H1 (cell line): Measurements from ENCODE around the gene MXRA7. TPM values are rescaled to one million over a fixed set of nuclear protein-coding genes. Genes with fewer than 3 reads are reported as not detected.
A peak's percentile ranks its signal among the peaks of the same experiment; 100 is the strongest.

Experiments
- CTCF ChIA-PET: fragments of 300-600 bp; sonication (Branson Sonifier 250); formaldehyde crosslinking; loops from one replicate; lab custom pipeline; 2021; ENCODE audit not compliant: partially characterized antibody; lab: Charles Lee
- POLR2A ChIA-PET: fragments of 300-600 bp; sonication (Branson Sonifier 250); formaldehyde crosslinking; loops from one replicate; lab custom pipeline; 2021; ENCODE audit warnings: inconsistent platforms; ENCODE audit not compliant: partially characterized antibody; lab: Charles Lee
- DNase-seq, 2 experiments: peaks; one replicate each; pipeline versions ENCODE4 v3.0.0 to v3.0.0-alpha.2; 2010 to 2022; ENCODE audit warnings: low spot score in 2 of 2, low read depth in 1 of 2, mixed read lengths in 1 of 2
- FAIRE-seq: peaks from 2 replicates; lab custom pipeline; 2011; peaks lifted over from hg19 to GRCh38; lab: Jason Lieb, UNC
- H2AFZ ChIP-seq: 2 replicates; pipeline ENCODE4 v1.8.1; 2012; ENCODE audit warnings: low read length, inconsistent platforms
- H2AK5ac ChIP-seq: 2 replicates; pipeline ENCODE4 v1.6.1; 2013; ENCODE audit warnings: low read depth, low read length
- H2BK120ac ChIP-seq: replicated peaks from 2 replicates; pipeline ENCODE3; 2013; ENCODE audit warnings: low read depth, low read length, inconsistent platforms
- H2BK12ac ChIP-seq: 2 replicates; pipeline ENCODE4 v1.6.1; 2013; ENCODE audit warnings: low read depth, low read length
- H2BK15ac ChIP-seq: 2 replicates; pipeline ENCODE4 v1.6.1; 2013; ENCODE audit warnings: low read length
- H2BK20ac ChIP-seq: 2 replicates; pipeline ENCODE4 v1.6.1; 2013; ENCODE audit warnings: low read length
- H2BK5ac ChIP-seq: 2 replicates; pipeline ENCODE4 v1.6.1; 2013; ENCODE audit warnings: low read depth, low read length
- H3K14ac ChIP-seq: 2 replicates; pipeline ENCODE4 v1.6.1; 2013; ENCODE audit warnings: inconsistent platforms; ENCODE audit not compliant: insufficient read length
- H3K18ac ChIP-seq: 2 replicates; pipeline ENCODE4 v1.6.1; 2013; ENCODE audit warnings: low read length; ENCODE audit errors: extremely low read depth
- H3K23ac ChIP-seq: 2 replicates; pipeline ENCODE4 v1.6.1; 2013; ENCODE audit warnings: inconsistent platforms; ENCODE audit not compliant: insufficient read length
- H3K23me2 ChIP-seq: 2 replicates; pipeline ENCODE4 v1.6.1; 2013; ENCODE audit warnings: low read depth, low read length
- H3K27ac ChIP-seq: 2 replicates; pipeline ENCODE4 v1.6.1; 2011; ENCODE audit warnings: low read depth, low read length, inconsistent platforms
- H3K27me3 ChIP-seq, 4 experiments: replicated peaks in 1 of 4; 1 replicate in 1 of 4; 2 replicates in 3 of 4; pipeline versions ENCODE4 v1.6.1 to v1.8.1; 2011 to 2013; ENCODE audit warnings: low read length in 3 of 4, mild to moderate bottlenecking in 3 of 4, inconsistent platforms in 2 of 4, mixed read lengths in 2 of 4, moderate library complexity in 1 of 4; ENCODE audit not compliant: control insufficient read depth in 3 of 4, insufficient read depth in 3 of 4; ENCODE audit errors: extremely low read depth in 1 of 4
- H3K36me3 ChIP-seq, 4 experiments: 2 replicates each; pipeline versions ENCODE4 v1.6.1 to v1.8.1; 2011 to 2013; ENCODE audit warnings: mild to moderate bottlenecking in 4 of 4, low read length in 3 of 4, moderate library complexity in 2 of 4, control low read depth in 1 of 4, inconsistent platforms in 1 of 4; ENCODE audit not compliant: insufficient read depth in 4 of 4, control insufficient read depth in 2 of 4
- H3K4ac ChIP-seq: replicated peaks from 2 replicates; pipeline ENCODE3; 2013; ENCODE audit warnings: low read length, low read depth, mixed read lengths, inconsistent platforms; ENCODE audit not compliant: insufficient read length
- H3K4me1 ChIP-seq, 4 experiments: replicated peaks in 1 of 4; 1 replicate in 1 of 4; 2 replicates in 3 of 4; pipeline versions ENCODE4 v1.6.1 to v1.8.1; 2011 to 2013; ENCODE audit warnings: low read length in 3 of 4, inconsistent platforms in 2 of 4, mixed read lengths in 1 of 4; ENCODE audit not compliant: insufficient read depth in 4 of 4, control insufficient read depth in 3 of 4
- H3K4me2 ChIP-seq, 2 experiments: 2 replicates each; pipeline versions ENCODE4 v1.6.1 to v1.8.1; 2011 to 2013; ENCODE audit warnings: low read depth in 2 of 2, low read length in 2 of 2, control low read depth in 1 of 2, inconsistent platforms in 1 of 2, mild to moderate bottlenecking in 1 of 2; ENCODE audit not compliant: insufficient read depth in 1 of 2
- H3K4me3 ChIP-seq, 4 experiments: fragments of 200-600, 300-600 bp in 1 of 4; sonication (generic), shearing (Covaris generic), sonication (Bioruptor Twin) in 1 of 4; 2 replicates each; pipeline versions ENCODE4 v1.5.1 to v1.8.1; 2011 to 2016; ENCODE audit warnings: low read length in 4 of 4, low read depth in 3 of 4, control low read depth in 2 of 4, inconsistent platforms in 2 of 4, mild to moderate bottlenecking in 2 of 4, mixed read lengths in 1 of 4, moderate library complexity in 1 of 4; ENCODE audit not compliant: insufficient read depth in 2 of 4; ENCODE audit errors: extremely low read depth in 1 of 4
- H3K56ac ChIP-seq: replicated peaks from 2 replicates; pipeline ENCODE3; 2013; ENCODE audit warnings: low read depth, mild to moderate bottlenecking, mixed read lengths, low read length, inconsistent platforms; ENCODE audit not compliant: insufficient read length
- H3K79me1 ChIP-seq: 2 replicates; pipeline ENCODE4 v1.6.1; 2013; ENCODE audit warnings: low read depth, low read length, control low read depth
- H3K79me2 ChIP-seq, 2 experiments: 2 replicates each; pipeline versions ENCODE4 v1.6.1 to v1.8.1; 2012 to 2013; ENCODE audit warnings: low read length in 2 of 2, mild to moderate bottlenecking in 2 of 2, inconsistent platforms in 1 of 2; ENCODE audit not compliant: insufficient read depth in 2 of 2, control insufficient read depth in 1 of 2
- H3K9ac ChIP-seq, 4 experiments: replicated peaks in 1 of 4; 1 replicate in 1 of 4; 2 replicates in 3 of 4; pipeline versions ENCODE4 v1.6.1 to v1.8.1; 2011 to 2013; ENCODE audit warnings: low read depth in 3 of 4, low read length in 3 of 4, control low read depth in 2 of 4, mild to moderate bottlenecking in 2 of 4, moderate library complexity in 2 of 4, inconsistent platforms in 1 of 4; ENCODE audit errors: extremely low read depth in 1 of 4
- H3K9me3 ChIP-seq, 2 experiments: 2 replicates each; pipeline versions ENCODE4 v1.6.1 to v1.8.1; 2012 to 2013; ENCODE audit warnings: mild to moderate bottlenecking in 2 of 2, moderate library complexity in 2 of 2, control low read depth in 1 of 2, inconsistent platforms in 1 of 2, low read depth in 1 of 2, low read length in 1 of 2, mixed read lengths in 1 of 2; ENCODE audit not compliant: insufficient read depth in 2 of 2
- H4K20me1 ChIP-seq, 2 experiments: replicated peaks in 1 of 2; 2 replicates each; pipeline versions ENCODE3 to v1.8.1; 2011 to 2013; ENCODE audit warnings: inconsistent platforms in 2 of 2, low read length in 2 of 2, mild to moderate bottlenecking in 1 of 2; ENCODE audit not compliant: insufficient read depth in 2 of 2, control insufficient read depth in 1 of 2
- H4K5ac ChIP-seq: 2 replicates; pipeline ENCODE4 v1.6.1; 2013; ENCODE audit warnings: low read length, low read depth, mixed read lengths, inconsistent platforms; ENCODE audit not compliant: insufficient read length
- H4K8ac ChIP-seq: 2 replicates; pipeline ENCODE4 v1.8.0; 2013; ENCODE audit warnings: mild to moderate bottlenecking, moderate library complexity, low read length, inconsistent platforms; ENCODE audit not compliant: insufficient read depth; ENCODE audit errors: extremely low read depth
- H4K91ac ChIP-seq: replicated peaks from 2 replicates; pipeline ENCODE3; 2013; ENCODE audit warnings: low read length, mixed read lengths, inconsistent platforms; ENCODE audit not compliant: insufficient read length
- CEBPB ChIP-seq: IDR thresholded peaks from 2 replicates; pipeline ENCODE4 v1.6.1; 2012; ENCODE audit warnings: low read depth, low read length
- CTCF ChIP-seq, 3 experiments: IDR thresholded peaks; 1 replicate in 2 of 3; 2 replicates in 1 of 3; pipeline versions ENCODE4 v1.5.1 to v1.6.1; 2011; ENCODE audit warnings: low read length in 3 of 3, mild to moderate bottlenecking in 3 of 3, inconsistent platforms in 2 of 3, low read depth in 1 of 3, moderate library complexity in 1 of 3; ENCODE audit not compliant: insufficient read depth in 1 of 3; ENCODE audit errors: control extremely low read depth in 1 of 3
- HDAC2 ChIP-seq, 2 experiments: fragments of 300-600 bp in 1 of 2; sonication (generic) in 1 of 2; IDR thresholded peaks; 2 replicates each; pipeline ENCODE4 v1.6.1; 2011 to 2012; ENCODE audit warnings: low read depth in 2 of 2, low read length in 2 of 2, mild to moderate bottlenecking in 2 of 2, moderate library complexity in 2 of 2, borderline replicate concordance in 1 of 2, inconsistent platforms in 1 of 2
- PHF8 ChIP-seq: fragments of 200-600 bp; sonication (generic); conservative IDR thresholded peaks from 2 replicates; pipeline ENCODE4 v1.7.1; 2012; ENCODE audit warnings: low read depth, mild to moderate bottlenecking, inconsistent platforms, low read length, moderate library complexity
- POLR2A ChIP-seq, 2 experiments: IDR thresholded peaks; 1 replicate in 1 of 2; 2 replicates in 1 of 2; pipeline ENCODE4 v1.6.1; 2011; ENCODE audit warnings: low read depth in 2 of 2, low read length in 2 of 2, mild to moderate bottlenecking in 2 of 2; ENCODE audit errors: control extremely low read depth in 1 of 2
- RXRA ChIP-seq: IDR thresholded peaks from 2 replicates; pipeline ENCODE4 v1.6.1; 2011; ENCODE audit warnings: low read depth, mild to moderate bottlenecking, low read length, moderate library complexity; ENCODE audit not compliant: insufficient read depth
- YY1 ChIP-seq: IDR thresholded peaks from 2 replicates; pipeline ENCODE4 v1.6.1; 2011; ENCODE audit warnings: low read depth, mild to moderate bottlenecking, low read length
- WGBS, 2 experiments: shearing (Covaris generic) in 1 of 2; methylation state at CpG; one replicate each; pipeline versions ENCODE4 v1.1.6 to v1.1.7; 2013 to 2015; ENCODE audit warnings: low lambda C conversion rate in 2 of 2, mixed read lengths in 2 of 2, inconsistent platforms in 1 of 2, low coverage in 1 of 2, missing lambda C conversion rate in 1 of 2; ENCODE audit not compliant: insufficient replicate concordance in 2 of 2, insufficient coverage in 1 of 2, insufficient read length in 1 of 2; ENCODE audit errors: extremely low coverage in 1 of 2, missing lambda C conversion rate in 1 of 2; 5-methylcytosine and 5-hydroxymethylcytosine counted together
- polyA plus RNA-seq, 7 experiments: library from polyadenylated mRNA; depleted of rRNA in 3 of 7; stranded (reverse) in 5 of 7; unstranded in 2 of 7; fragments of >200 nt in 5 of 7; fragments of 200-250 nt in 2 of 7; gene quantifications; 1 replicate in 5 of 7; 2 replicates in 1 of 7; 4 replicates in 1 of 7; pipeline versions ENCODE4 v1.2.1 to v1.2.3, GENCODE V29; 2011 to 2013; ENCODE audit warnings: missing spikeins in 2 of 7, mixed read lengths in 2 of 7
- total RNA-seq: library from RNA; stranded (reverse); fragmentation: NEBNext Ultra II Directional; extraction: Animal tissue kit (Norgen Biotek cat#: 25700); gene quantifications from 2 replicates; pipeline ENCODE4 v1.2.1, GENCODE V29; 2021

Gene MXRA7
- total and polyA plus RNA-seq, 2 of the 8 experiments (the other 6 are each of a cell fraction or from before 2014, with no cell fraction given), result 17.8 to 26.6 TPM

- Histone ChIP-seq H3K79me2 (peaks cover 16 to 62% of the 10 kb centered on the region in 2 experiments), H3K79me1 (no peaks in the 10 kb centered on the region), H3K56ac (peak overlapping the region; percentile 97), H3K9me3 (no peaks in the 10 kb centered on the region), H4K8ac (peak overlapping the region; percentile 99), H3K27ac (peak overlapping the region; percentile 98), H2AFZ (no peak overlapping the region), H3K36me3 (peaks cover 15 to 43% (median 34%) of the 10 kb centered on the region in 4 experiments), H3K23ac (no peak overlapping the region), H3K14ac (peak overlapping the region; percentile 90), H2AK5ac (peak overlapping the region; percentile 100), H3K4me1 (peaks cover 3 to 12% (median 7%) of the 10 kb centered on the region in 4 experiments; a peak in 6 of 7 replicates), H2BK15ac (peak overlapping the region; percentile 5; the same call in 1 of the 2 replicates), H4K91ac (peak overlapping the region; percentile 99), H3K18ac (peak overlapping the region; percentile 99), H3K4ac (peak overlapping the region; percentile 100), H4K20me1 (peaks cover 17% of the 10 kb centered on the region in 2 experiments), H3K9ac (peak overlapping the region; percentile 99 to 100 (median 100)), H2BK20ac (no peak overlapping the region), H2BK5ac (peak overlapping the region; percentile 100), H4K5ac (peak overlapping the region; percentile 97), H3K4me3 (peak overlapping the region; percentile 88 to 100 (median 98)), H3K27me3 (no peaks in the 10 kb centered on the region), H3K23me2 (peaks cover 9% of the 10 kb centered on the region; the same call in 1 of the 2 replicates), H3K4me2 (peak overlapping the region; percentile 72 to 88), H2BK12ac (peak overlapping the region; percentile 85), H2BK120ac (peak overlapping the region; percentile 21)
- WGBS, 2 experiments, result 1% methylated on average over 77 of the region's 117 CpGs; no CpG with 5 or more reads in 1 of the 2 experiments
- DNase-seq (peak in 1 of 2 experiments; percentile 60), FAIRE-seq (no peak)
- ChIA-PET POLR2A (interaction anchor here (0.6 to 9.2 kb wide), 29 partner anchors 10 to 578 kb away, joined by 3 to 181 read pairs (median 4); partner anchors contain the start of genes JMJD6, METTL23, MXRA7 and ST6GALNAC2), CTCF (interaction anchor here (1.8 kb wide), 1 partner anchor 20 kb away, joined by 3 read pairs; no protein-coding TSS in a partner anchor)
- TF ChIP-seq YY1, result peak; percentile 97
- TF ChIP-seq CTCF (IDR thresholded peaks at IDR 0.05; ENCODE audit: control extremely low read depth in 1 of 3, insufficient read depth in 1 of 3, low read depth in 1 of 3, low read length in 3 of 3), result peak in 2 of 3 experiments; percentile 10 to 12; a peak in 2 of 4 replicates
- TF ChIP-seq POLR2A (IDR thresholded peaks at IDR 0.05; ENCODE audit: control extremely low read depth in 1 of 2, low read depth in 2 of 2, low read length in 2 of 2), result peak in 1 of 2 experiments; percentile 22; a peak in 2 of 3 replicates
- TF ChIP-seq CEBPB, result no peak
- TF ChIP-seq HDAC2 (IDR thresholded peaks at IDR 0.05; ENCODE audit: borderline replicate concordance in 1 of 2, low read depth in 2 of 2, low read length in 2 of 2), result no peak
- no peak for TF ChIP-seq RXRA
- TF ChIP-seq PHF8, result no peak; the same call in 1 of the 2 replicates
Measured at GRCh38 chr17:76736349-76737081, 25.8 kb upstream of the MXRA7 start.
